Middle frontal gyrus (tissue), 1 donor: ENCODE measurements around the gene POU2AF3.
"Not testable (repeated sequence)": the region's sequence is repeated elsewhere in the genome, so short reads cannot be mapped to it uniquely, and the experiment has no call there.

Experiments used
- DNase-seq: peaks from one replicate; pipeline ENCODE4 v3.0.0-alpha.2; 2015; ENCODE audit warnings: low spot score; ENCODE audit errors: extremely low spot score

Gene POU2AF3

DNA sequence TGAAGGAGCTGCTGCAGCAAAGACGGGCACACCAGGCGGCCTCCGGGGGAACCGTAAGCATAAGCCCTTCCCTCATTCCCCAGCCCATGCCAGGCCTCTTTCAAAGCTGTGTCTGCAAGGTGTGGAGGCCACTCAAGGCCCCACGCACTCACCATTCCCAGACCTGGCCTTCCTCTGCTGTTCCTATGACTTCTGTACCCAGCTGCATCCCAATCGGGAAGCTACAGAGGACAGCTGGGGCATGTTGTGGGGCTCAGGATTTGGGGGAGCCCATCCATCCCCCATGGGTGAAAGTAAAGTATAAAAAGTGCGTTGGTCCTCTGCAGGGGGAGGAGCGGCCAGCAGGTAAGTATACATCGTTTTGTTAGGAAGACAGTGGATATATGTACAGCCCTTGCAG is 2.2 kb downstream of the POU2AF3 start:
- DNase-seq = no peak

GRCh38 chr11:111301004-111301841 is 2.9 kb downstream of the POU2AF3 start:
- DNase-seq = no peak

GRCh38 chr11:111301842-111302118 is 3.4 kb downstream of the POU2AF3 start:
- DNase-seq = no peak

GRCh38 chr11:111302298-111302697 is 4.0 kb downstream of the POU2AF3 start:
- no peak for DNase-seq

GRCh38 chr11:111303461-111303860 is 5.1 kb downstream of the POU2AF3 start:
- no peak for DNase-seq

GRCh38 chr11:111305162-111305802 is 6.9 kb downstream of the POU2AF3 start:
- no peak for DNase-seq

DNA sequence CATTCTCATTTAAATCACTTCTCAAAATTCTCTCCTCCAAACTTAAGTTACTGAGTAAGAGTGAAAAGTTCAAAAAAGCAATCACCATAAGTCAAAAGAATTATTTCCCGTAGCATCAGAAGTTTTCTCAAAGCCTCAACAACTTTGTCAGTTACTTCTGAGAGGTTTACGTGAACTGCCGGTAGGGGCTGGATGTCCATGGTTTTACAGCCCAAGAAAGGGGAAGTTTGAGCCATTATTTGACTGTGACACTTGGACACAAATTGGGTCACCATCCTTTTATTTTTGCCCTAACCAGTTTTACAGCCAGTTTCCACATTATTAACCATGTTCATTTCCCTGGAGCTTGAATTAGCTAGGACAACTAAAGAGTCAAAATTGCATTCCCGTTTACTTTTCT is 7.5 kb downstream of the POU2AF3 start:
- no peak for DNase-seq

GRCh38 chr11:111306321-111306720 is 8.0 kb downstream of the POU2AF3 start:
- DNase-seq = no peak

DNA sequence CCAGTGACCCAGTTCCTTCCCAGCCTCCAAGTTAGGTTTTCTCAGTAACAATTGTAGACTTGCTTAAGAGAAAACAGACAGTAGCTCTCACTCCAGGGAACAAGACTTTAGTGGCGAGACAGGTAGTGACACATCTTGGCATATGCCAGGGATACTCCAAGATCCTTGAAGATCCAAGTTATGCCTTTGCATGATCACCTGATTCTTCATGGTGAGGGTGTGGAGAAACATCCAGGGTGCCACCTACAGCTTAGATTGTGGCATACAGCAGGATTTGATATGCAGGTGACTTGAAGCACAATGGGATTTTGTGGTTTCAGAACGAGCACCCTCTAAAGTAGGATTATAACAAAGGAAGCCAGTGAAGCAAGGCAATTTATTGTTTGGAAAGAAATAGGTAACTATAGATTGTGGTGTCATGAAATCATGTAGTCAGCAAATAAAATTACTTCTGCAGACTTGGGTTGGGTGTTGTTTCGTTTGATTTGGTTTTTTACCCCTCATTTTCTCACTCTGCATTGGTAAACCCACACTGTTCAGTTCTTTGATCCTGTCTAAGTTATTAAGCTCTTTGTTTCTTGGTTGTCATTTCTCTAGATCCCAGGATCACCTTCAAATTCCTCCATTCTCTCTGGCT is 9.2 kb downstream of the POU2AF3 start:
- no peak for DNase-seq

DNA sequence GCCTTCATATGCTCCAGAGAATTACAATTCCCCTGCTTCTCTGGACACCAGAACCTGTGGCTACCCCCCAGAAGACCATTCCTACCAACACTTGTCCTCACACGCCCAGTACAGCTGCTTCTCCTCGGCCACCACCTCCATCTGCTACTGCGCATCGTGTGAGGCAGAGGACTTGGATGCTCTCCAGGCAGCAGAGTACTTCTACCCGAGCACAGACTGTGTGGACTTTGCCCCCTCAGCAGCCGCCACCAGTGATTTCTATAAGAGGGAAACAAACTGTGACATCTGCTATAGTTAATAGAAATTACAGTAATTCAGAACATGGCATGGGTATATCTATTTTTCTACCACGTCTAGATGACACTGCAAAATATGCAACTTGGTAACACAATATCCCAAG is 9.8 kb downstream of the POU2AF3 start:
- no peak for DNase-seq

DNA sequence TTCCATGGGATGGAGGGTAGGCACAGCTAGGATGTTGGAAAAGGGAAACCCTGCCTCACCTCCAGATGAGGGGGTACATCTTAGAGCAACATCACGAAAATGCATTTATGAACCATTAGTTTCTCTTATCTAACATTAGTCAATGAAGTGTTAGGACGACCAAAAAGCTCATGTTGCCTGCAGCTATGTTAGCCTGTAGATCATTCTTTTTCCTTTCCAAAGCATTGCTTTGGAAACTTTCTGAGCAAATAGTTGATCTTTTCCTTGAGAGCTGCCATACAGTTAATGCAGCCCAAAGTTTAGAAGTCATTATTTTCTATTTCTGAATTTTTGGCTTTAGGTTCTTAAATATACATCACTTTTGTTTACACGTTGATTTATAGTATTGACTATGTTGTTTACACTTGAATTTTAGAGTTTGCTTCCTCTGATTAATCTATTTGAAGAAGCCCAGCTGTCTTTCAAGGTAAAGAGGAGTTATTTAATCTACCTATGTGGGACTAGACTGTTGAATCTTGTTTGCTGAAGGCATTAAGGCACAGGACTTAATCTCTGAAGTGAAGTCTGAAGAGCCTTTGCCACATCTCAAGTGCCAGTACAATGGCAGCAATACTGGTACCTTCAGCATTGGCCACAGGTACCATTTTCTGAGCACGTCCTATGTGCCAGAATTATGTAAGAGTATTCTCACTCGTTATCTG is 11.0 kb downstream of the POU2AF3 start:
- DNase-seq = no peak

DNA sequence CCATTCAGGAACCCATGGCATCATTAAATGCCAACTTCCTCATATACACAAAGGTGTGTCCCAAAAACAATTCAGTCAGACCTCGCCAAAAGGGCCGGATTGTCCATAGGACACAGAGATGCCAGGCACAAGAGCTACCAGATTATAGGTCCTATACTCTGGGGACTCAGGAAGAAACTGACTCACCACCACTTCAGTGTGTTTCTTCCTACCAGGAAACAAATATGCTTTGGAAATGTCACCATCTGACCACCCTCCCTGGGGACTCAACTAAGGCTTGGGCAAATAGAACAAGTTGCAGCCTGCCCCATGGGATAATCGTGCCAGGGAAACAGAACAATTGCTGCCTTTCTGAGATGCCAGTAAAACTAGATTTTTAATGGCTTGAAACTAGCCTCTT is 11.7 kb downstream of the POU2AF3 start:
- no peak for DNase-seq

DNA sequence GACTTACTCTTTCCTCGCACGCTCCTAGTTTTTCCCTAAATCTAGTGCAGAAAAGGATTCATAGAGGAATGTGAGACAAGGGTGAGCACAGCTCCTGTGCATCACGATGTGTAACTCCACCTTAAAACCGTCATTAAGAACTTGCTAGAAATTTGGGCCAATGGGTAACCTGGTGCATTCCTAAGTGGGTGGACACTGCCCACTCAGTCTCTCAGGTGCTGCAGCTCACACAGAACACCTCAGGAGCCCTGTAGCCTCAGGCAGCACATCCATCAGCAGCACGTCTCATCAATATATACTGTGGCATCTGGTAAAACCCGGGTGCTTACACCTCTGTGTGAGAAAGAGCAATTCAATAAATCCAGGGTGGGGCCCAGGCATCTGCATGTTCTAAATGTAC is 12.4 kb downstream of the POU2AF3 start:
- no peak for DNase-seq

- DNase-seq = no peak
These were observed 13.7 kb downstream of the POU2AF3 start for GRCh38 chr11:111312076-111312475.

DNA sequence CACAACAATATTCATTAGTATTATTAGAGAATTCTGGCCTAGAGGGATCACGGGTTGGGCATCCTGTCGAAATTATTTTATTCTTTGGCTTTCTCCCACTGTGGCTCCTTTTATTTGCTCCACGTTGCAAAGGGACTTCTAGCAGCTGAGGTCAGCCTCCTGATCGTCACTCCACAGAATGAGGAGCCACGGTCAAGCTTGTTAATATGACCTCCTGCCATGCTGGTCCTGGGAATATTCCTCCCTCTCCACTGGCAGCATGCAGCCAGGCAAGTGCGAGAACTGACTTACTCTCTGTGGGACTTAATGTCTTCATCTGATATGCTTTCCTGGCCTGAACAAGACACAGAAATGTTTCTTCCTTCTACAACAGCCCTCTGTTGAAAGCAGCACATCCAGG is 20.9 kb downstream of the POU2AF3 start:
- no peak for DNase-seq

GRCh38 chr11:111320199-111320598 is 21.9 kb downstream of the POU2AF3 start:
- not testable (repeated sequence) for DNase-seq

DNA sequence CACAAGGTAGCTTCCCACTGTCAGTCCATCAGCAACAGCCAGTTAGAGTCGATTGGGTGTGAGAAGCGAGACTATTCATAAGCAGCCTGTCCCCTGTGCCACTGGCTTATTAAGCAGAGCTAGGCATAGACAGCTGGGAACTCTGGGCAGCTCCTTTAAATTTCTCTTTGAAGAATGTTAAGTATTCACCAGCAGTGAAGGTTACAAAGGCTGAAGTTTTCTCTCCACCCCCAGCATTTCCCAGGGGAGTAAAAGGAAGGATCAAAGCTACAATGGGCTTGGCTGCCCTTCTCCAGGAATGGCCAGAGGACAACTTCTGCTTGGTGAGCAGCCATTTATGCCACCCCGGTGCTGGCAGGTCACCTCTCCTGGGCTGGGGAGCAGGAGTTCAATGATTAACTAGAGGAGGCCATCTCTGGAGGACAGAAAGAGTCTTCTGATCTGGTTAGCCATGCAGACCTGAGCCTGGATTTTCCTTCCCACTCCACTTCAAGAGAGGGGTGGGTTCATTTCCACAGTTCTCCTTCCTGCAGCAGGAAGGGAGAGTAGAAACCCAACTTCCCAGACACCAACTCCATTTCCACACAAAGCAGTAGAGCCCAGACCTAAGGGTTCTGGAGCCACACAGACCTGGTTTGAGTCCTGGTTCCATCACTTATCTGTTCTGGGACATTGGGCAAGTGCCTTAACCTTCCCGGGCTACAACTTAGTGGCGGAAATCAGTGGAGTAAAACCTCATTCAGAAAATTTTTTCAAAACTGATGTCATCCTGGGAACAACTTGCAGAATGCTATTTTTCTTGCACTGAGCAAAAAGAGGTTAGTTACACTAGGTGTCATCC is 22.6 kb downstream of the POU2AF3 start:
- DNase-seq = no peak

DNA sequence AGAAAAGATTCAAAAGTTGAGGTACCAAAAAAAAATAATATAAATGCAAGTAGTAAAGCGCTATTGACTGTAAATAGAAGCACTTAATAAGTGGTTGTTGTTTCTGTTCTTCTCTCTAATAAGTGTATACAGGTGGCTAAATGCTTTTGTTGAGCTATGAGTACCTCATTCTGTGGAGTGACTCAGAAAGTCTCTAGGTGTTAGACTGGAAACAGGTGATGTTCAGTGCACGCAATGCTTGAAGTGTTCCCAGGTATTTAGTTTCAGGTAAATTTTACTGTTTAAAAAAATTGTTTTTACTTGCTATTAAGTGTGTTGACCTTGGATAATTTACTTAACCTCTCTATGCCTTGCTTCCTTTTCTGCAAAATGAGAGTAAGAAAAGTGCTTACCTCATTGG is 24.2 kb downstream of the POU2AF3 start:
- DNase-seq = no peak

DNA sequence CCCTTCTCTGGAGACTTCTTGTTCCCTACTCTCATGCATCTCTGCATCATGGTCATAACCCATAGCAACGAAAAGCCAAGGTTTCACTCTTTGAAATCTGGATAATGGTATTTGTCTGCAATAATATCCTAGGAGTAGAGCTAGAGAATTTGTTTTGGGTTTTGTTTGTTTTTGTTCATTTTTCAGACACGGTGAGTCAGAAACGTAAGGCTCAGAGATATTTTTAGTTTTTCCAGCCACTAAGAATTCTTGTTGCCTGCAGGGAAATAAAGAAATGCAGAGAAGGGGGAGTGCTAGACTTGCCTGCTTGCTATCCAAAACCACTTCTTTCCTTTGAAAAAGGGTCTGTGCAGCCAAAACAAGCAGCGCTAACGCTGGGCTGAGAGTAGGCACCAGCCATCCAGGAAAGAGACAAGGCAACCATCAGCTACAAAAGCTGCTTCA is 26.0 kb downstream of the POU2AF3 start:
- no peak for DNase-seq

DNA sequence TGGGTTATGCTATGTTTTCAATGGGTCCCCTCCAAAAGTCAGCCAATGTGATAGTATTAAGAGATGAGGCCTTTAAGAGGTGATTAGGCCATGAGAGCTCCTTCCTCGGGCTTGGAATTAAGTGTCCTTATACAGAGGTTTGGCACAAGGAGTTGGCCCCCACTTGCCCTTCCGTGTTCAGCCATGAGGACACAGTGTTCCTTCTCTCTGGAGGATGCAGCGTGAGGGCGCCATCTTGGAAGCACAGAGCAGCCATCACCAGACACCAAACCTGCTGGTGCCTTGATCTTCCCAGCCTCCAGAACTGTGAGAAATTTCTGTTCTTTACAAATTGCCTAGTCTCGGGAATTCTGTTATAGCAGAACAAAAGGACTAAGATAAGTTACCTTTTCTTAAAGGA is 26.9 kb downstream of the POU2AF3 start:
- no peak for DNase-seq

DNA sequence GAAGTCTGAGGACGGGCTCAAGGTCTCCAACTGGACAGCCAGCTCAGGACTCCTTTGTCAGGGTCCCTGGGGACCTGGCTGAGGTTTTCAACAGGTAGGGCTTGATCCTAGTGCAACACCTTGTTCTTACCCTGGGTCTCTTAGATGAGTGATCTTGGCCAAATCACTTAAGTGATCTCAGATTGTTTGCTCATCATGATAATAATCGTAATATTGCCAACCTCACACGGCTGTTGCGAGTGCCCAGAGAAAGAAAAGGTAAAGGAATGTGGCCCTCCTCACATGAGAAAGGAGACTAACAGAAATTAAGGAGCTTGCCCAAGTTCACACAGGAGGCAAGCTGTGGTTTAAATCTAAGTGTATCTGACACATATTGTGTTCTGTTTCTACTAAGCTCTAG is 28.5 kb downstream of the POU2AF3 start:
- no peak for DNase-seq
